ENCODE results near the gene MALT1. TPM values are rescaled to one million over a fixed set of nuclear protein-coding genes. Genes with fewer than 3 reads are reported as not detected.
"Not testable (repeated sequence)": the region's sequence is repeated elsewhere in the genome, so short reads cannot be mapped to it uniquely, and the experiment has no call there.

Gene MALT1
- polyA plus RNA-seq, 1 donor = 14.2 TPM

DNA sequence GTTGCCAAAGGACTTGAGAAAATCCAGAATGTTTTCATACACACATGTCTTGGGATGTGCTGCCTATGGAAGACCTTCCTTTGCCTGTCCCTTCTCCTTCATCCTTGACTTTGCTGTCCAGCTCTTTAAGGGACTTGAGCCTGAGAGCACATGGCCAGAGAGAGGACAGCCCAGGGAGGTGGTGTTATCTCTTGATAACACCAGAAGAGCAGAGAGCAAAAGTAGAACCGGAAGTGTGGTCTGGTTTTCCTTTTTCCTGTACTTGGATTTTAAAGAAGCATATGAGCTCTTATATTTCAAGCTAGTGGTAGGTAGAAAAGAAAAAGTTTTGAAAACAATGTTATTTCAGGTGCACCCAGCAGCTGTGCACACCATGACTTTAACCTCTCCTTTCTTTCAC is 99.3 kb downstream of the MALT1 start:
- no peak for DNase-seq (ENCODE audit: low read depth)

DNA sequence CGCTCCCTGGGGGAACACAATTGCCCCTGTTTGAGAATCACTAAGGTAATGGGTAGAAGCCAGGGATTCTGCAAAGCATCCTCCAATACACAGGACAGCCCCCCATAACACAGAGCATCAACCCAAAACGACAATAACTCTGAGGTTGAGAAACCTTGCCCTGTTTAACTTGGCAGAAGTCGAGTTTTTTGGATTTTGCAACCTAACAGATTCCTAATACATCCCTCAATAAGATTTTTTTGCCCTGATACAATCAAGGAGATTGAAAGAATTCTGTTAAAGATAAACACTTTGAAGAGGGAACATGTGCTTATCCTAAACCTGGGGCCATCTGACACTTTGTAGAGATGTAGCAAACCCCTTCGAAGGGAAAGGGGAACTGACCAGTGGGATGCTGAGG is 100.9 kb downstream of the MALT1 start:
- no peak for DNase-seq (ENCODE audit: low read depth)

DNA sequence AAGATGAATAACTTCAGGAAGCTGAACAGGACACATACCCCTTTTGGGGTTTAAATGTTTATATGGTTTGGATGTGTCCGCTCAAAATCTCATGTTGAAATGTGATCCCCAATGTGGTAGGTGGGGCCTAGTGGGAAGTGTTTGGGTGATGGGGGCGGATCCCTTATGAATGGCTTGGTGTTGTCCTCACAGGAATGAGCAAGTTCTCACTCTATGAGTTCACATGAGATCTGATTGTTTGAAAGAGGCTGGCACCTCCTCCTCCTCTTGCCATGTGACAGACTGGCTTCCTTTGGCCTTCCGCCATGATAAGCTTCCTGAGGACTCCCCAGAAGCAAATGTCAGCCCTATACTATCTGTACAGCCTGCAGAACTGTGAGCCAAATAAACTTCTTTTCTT is 104.8 kb downstream of the MALT1 start:
- DNase-seq (ENCODE audit: low read depth) = no peak

DNA sequence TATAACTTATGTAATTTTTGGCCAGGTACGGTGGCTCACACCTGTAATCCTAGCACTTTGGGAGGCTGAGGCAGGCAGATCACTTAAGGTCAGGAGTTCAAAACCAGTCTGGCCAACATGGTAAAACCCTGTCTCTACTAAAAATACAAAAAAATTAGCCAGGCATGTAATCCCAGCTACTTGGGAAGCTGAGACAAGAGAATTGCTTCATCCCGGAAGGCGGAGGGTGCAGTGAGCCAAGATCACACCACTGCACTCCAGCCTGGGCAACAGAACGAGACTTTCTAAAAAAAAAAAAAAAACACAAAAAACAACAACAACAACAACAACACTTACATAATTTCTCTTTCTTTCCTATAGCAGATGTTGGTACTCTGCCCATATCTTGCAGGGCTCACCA is 105.3 kb downstream of the MALT1 start:
- DNase-seq (ENCODE audit: low read depth) = not testable (repeated sequence)

DNA sequence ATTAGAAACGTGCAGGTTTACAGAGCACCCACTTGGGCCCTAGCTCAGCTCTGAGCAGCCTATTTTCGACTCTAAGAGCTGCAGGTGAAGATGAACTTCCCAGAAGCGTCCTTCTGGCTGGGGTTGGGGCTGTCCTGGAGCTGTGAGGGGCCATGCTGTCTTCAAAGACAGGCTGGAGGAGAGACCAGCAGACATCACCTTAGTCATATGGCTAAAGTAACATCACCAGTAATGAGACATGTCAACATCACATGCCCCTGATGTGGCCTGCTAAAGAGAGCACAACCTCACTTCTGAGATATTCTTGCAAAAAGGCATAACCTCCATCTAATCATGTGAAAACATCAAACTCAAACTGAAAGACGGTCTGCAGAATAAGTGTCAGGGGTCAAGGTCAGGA is 106.2 kb downstream of the MALT1 start:
- no peak for DNase-seq (ENCODE audit: low read depth)

DNA sequence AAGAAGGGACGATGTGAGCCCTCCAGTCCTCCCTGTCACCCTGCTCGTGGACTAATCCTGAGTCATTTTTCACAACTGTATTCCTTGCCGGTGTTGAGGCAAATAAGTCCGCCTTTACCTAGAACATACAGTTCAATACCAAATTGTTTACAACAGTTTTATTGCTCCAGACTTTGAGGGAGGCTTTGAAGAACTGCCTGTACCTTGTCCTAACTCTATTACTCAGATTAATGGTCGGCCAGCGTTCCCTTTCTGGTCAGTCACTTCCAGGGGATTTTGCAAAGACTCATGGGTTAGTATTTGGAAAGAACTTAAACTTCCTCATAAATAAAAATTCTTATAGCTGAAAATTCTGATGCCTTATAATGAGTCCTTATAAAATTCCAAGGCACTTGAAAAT is 108.3 kb downstream of the MALT1 start:
- DNase-seq (ENCODE audit: low read depth) = no peak

DNA sequence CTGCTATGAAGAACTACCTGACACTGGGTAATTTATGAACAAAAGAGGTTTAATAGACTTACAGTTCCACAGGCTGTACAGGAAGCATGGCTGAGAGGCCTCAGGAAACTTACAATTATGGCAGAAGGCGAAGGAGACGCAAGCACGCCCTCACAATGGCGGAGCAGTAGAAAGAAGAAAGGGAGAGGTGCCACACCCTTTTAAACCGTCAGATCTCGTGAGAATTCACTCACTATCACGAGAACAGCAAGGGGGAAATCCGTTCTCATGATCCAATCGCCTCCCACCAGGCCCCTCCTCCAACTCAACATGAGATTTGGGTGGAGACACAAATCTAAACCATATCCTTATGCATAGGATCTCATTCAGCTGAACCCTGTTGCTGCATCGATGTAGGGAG is 108.8 kb downstream of the MALT1 start:
- no peak for DNase-seq (ENCODE audit: low read depth)

DNA sequence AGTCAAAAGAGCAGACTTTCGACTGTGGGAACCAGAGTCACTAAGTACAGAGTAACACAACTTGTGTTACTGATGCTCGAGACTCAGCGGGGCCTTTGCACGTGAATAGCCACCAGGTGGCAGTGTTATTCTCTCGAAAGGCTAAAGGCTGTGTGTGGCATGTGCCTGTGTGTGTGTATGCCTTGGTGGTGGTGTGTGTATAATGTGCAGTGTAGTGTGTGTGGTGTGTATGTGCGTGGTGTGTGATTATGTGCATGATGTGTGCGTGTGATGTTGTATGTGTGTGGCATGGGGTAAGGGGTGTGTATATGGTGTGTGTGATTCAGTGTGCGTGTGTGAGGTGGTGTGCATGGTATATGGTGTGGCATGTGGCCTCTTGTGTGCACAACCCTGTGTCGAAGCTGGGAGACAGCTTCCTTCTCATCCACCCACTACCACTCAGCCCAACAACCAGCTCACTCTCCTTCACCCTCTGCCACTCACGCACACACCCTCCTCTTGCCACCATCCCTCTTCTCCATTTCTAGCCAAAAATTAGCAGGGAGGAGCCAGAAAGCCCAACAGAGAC is 110.4 kb downstream of the MALT1 start:
- DNase-seq (ENCODE audit: low read depth) = peak; percentile 54

DNA sequence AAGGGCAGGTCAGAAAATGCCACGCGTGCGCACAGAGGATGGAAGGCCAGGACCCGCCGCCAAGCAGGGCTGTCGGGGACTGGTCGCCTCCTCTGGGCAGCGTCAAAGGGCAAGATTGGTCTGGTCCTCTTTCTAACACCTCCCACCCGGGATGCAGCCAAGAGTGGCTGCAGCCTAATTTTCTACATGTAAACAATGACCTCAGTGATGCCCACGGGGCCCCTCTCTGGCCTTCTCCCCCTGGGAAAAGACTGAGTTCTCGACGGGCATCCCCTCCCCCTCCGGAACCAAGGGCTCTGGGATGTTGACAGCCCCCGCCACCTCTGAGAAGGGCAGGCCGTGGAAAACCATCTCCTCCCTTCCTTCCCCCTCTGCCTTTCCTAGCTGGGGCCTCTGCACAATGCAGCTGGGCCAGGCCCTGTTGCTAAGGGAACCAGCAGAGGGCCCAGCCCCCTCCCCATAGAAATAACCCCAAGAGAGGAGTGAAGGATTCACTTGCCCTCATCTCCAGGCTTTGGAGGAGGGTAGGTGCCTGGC is 113.4 kb downstream of the MALT1 start:
- no peak for DNase-seq (ENCODE audit: low read depth)

DNA sequence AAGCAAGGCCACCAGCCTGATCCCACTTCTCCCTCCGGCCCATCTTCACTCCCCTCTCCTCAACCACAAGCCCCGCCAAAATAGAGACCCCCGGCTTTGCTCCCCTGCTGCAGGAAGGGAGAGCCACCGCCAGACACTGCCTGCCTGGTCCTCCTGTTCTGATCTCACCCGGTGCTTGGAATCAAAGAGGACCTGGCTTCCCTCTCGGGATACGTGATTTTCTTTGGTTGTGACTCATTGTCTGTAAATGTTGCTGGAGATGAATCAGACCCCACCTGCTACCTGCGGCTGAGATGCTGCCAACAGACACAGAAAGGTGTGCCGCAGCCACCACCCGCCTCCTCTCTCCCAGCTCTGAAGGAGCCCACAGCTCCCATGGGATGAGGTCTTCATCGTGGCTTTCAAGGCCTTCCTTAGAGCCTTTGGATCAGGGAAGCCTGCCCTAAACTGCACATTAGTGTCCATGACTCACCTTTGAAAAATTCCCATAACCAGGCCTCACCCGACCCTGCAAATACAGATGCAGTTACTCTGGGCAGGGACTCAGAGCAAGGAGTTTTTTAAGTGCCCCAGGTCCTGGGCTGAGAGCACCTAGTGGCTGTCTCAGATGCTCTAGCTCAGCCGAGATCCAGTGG is 114.0 kb downstream of the MALT1 start:
- no peak for DNase-seq (ENCODE audit: low read depth)

DNA sequence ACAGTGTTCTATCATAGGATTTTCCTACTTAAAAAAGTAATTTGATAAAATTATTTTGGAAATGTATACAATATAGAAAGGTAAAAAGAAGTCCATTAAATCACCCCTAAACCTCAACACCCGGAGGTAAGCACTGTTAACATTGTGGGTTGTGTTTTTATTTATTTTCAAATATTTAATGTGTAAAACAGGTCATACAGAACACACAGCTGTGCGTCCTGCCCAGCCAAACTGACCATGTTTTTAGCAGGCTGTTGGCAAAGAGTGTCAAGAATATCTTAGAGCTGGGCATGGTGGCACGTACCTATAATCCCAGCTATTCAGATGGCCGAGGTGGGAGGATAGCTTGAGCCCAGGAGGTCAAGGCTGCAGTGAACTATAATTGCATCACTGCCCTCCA is 114.6 kb downstream of the MALT1 start:
- DNase-seq (ENCODE audit: low read depth) = no peak

DNA sequence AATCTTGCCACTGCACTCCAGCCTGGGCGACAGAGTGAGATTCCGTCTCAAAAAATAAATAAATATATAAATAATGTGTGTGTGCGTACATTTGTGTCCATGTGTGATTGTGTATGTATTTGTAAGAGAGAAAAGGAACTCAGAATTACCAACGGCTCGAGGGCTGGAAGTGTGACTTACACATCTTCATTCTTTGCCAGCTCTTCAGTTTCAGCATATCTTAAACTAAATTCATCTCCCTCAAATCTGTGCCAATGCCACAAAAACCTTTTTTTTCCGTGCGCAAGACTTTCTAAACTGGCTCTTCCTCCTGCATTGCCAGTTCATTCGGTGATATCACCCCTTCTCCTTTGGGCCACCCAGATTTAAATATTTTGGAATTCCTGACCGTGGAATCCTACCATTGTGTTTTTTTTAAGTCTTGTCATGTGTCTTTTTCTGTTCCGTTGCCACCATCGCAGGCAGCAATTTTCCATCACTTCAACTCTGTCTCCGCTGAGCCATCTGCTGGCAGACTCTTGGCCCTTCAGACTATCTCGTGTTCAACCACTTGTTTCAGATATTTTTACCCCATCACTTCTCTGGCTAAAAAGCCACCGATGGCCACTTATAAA is 116.4 kb downstream of the MALT1 start:
- no peak for DNase-seq (ENCODE audit: low read depth)

DNA sequence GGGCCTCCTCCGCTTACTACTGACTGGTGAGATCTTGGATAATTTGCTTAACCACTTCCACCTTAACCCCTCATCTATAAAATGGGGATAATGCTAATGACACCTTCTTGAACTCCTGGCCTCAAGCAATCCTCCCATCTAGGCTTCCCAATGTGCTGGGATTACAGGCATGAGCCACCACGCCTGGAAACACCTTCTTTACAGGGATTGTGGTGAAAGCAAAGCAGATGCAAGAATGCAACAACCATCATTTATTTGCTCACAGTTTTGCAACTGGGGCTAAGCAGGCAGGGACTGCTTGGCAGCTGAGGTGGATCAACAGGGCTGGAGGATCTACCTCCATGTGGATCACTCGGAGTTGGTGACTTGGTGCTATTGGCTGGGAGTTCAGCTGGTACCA is 117.2 kb downstream of the MALT1 start:
- DNase-seq (ENCODE audit: low read depth) = no peak

DNA sequence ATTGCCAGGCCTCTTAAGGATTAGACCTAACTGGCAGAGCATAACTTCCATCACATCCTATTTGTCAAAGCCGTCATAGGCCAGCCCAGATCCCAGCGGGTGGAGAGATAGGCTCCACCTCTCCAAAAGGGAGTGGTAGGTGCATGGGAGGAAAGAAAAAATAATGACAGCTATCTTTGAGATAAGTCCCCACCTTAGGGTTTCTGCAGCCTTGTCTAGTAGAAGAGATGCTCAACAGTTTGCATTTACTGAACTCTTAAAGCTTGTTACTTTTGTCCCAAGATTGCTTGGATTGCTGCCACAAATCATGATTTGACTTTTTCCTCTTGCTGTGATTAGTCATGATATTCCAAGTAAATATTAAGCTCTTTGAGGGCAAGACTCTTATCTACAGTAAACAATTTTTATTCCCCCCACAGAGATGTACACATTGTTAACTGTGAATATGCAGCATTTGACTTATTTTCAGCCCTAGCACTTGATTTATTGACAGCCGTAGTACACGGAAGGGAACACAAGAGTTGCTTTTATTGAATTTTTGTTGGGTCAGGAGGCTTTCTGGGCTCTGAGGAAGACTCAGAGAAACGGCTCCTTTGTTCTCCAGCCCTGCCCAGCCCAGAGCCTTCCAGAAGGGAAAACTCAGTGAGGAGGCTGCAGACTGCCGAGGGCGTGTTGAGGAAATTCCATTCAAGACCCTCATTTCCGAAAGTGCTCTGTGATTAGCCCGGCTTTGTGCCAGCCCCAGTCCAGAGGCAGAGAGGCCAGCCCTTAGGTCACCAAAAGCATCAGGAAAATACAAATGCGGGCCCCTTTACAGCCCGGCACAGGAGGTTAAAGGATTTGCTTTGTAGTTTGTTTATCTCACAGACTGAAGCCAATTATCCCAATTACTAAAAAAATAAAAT is 118.0 kb downstream of the MALT1 start:
- DNase-seq (ENCODE audit: low read depth) = no peak

DNA sequence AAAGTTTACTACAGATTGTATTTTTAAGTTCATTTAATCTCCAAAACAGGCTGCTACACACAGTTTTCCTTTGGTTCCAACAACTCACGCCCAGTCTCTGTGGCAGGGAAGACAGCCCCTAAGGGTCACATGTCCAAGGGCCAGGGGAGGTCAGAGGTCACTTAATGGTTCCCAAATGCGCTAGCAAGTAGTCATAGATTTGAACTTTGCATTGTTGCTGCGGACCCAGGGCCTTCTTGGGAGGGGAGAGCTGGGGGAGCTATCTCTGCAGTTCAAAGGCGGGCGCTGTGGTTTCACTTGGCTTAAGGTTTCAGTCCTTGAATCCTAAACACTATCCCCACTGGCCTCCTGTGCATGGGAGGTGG is 118.6 kb downstream of the MALT1 start:
- no peak for DNase-seq (ENCODE audit: low read depth)

DNA sequence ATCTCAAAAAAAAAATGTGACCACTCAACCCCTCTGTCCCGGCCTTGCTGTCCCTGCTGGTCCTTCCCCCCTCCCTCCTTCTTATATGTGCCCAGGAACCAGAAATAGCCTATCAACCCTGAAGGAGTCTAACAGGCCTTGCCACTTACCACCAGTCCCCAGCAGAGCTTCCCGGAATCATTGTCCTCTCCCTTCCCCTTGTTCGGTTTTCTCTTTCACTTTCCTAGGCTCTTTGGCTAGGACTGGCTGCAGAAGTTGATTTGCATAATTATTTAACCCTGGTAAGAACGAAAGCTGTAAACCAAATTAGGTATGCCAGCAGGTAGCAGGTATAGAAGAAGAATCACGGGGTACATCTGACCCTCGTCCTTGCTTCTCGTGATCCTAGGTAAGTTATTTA is 120.8 kb downstream of the MALT1 start:
- no peak for DNase-seq (ENCODE audit: low read depth)

DNA sequence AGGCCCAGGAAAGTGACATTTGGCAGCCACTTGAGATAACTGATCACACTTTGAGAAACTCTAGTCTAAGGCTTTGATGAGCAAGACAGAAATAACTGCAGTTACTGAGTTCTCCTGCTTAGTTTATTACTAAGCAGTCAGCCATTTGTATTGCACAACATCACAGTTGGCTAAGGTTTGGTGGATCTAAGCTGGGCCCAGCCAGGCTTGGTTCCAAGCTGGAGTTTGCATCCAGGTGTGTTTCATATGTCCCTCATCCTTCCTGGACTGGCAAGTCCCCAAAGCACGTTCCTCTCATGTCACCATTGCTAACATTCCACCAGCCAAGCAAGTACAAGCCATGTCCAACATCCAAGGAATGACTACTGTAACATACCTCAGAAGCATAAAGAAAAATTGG is 122.1 kb downstream of the MALT1 start:
- no peak for DNase-seq (ENCODE audit: low read depth)

DNA sequence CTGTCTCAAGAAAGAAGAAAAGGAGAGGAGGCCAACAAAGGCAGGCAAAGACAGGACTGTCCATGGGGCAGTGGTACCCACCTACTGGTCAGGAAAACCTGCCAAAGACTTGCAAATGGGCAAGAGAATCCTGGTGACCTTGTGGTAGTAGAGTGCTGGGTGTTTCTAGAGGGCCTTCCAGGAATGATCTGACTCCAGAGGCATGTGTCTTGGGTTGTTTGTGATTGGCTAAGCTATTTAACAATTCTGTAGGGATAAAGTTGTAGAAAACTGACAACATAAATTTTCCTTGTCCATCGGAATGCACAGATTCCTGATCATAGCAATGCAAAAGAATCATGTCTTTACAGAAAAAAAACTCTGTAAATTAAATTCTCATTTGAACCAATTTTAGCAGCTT is 125.0 kb downstream of the MALT1 start:
- no peak for DNase-seq (ENCODE audit: low read depth)

DNA sequence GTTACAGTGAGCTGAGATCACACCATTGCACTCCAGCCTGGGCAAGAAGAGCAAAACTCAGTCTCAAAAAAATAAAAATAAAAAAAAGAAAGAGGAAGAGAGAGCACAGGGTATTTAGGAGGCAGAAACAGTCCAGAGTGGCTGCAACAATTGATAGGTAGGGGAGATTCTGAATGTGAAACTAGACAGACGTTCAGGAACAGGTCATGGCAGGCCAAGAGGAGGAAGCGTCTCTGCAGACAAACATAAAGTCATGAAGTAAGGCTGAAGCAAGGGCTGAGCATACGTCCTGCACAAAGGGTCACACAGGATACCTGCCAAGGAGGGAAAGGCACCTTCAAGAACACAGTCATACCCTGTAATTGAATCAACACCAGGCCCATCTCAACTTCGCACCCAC is 129.3 kb downstream of the MALT1 start:
- no peak for DNase-seq (ENCODE audit: low read depth)

DNA sequence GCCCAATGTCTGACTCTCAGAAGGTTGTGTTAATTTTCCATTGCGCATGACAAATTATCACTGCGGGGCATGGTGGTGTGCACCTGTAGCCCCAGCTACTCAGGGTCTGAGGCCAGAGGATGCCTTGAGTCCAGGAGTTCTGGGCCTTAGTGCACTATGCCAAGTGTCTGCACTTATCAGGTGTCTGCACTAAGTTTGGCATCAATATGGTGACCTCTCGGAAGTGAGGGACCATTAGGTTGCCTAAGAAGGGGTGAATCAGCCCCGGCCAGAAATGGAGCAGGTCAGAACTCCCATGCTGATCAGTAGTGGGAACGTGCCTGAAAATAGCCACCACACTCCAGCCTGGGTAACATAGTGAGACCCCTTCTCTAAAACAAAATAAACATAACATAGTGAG is 131.7 kb downstream of the MALT1 start:
- DNase-seq (ENCODE audit: low read depth) = no peak

DNA sequence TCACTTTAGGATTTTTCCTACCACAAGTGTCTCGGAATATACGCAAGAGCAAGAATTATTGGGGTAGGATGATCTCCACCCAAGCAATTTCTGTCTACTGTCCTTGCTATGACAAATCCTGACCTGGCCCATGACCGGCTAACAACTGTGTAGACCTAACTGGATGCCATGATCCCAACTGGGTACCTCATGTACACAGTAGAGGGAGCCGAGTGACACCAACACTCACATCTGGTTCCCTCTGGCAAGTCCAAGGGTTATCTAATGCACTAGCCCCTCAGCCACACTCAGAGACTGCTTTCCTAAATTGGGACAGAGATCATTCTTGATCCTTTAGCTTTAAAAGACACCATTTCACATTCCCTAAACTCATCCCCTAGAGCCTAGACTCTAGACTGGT is 132.7 kb downstream of the MALT1 start:
- no peak for DNase-seq (ENCODE audit: low read depth)
